ENCODE results near the gene MROH8. TPM values are rescaled to one million over a fixed set of nuclear protein-coding genes. Genes with fewer than 3 reads are reported as not detected.

The MROH8 gene
- total and polyA plus RNA-seq, 2 experiments from 2014 or later, result 3.7 to 3.9 TPM

DNA sequence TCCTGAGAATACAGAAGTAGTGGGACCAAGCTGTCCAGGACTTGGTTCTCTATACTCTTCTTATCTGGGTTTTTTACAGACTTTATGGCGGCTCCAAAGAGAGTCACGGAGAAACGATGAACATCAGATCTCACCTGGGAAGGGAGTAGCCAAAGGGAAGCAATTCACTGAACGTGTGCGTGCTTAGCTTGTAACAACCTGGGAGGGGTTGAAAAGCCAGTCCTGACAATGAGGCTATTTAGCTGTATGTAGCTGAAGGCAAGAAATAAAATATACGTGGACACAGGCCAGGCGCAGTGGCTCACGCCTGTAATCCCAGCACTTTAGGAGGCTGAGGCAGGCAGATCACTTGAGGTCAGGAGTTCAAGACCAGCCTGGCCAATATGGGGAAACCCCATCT is 65.3 kb downstream of the MROH8 start:
- WGBS (ENCODE audit: low lambda C conversion rate, missing lambda C conversion rate), result 95% methylated on average over 8 of the region's 8 CpGs
- Histone ChIP-seq H3K4me1 (ENCODE audit: insufficient read depth) (no peaks in the 10 kb centered on the region), H3K27me3 (no peaks in the 10 kb centered on the region), H3K36me3 (replicated peaks; ENCODE audit: insufficient read depth, low read depth) (no peaks in the 10 kb centered on the region), H3K9me2 (replicated peaks; ENCODE audit: insufficient read depth) (no peaks in the 10 kb centered on the region), H3K9me3 (ENCODE audit: low read depth) (no peaks in the 10 kb centered on the region), H3K79me2 (no peaks in the 10 kb centered on the region), H4K20me1 (ENCODE audit: insufficient read depth, poor library complexity, severe bottlenecking) (no peaks in the 10 kb centered on the region), H3K4me3 (no peak overlapping the region), H3K27ac (no peak overlapping the region), H3K4me2 (no peak overlapping the region), H2AFZ (no peak overlapping the region)
- TF ChIP-seq, protein P1, sequence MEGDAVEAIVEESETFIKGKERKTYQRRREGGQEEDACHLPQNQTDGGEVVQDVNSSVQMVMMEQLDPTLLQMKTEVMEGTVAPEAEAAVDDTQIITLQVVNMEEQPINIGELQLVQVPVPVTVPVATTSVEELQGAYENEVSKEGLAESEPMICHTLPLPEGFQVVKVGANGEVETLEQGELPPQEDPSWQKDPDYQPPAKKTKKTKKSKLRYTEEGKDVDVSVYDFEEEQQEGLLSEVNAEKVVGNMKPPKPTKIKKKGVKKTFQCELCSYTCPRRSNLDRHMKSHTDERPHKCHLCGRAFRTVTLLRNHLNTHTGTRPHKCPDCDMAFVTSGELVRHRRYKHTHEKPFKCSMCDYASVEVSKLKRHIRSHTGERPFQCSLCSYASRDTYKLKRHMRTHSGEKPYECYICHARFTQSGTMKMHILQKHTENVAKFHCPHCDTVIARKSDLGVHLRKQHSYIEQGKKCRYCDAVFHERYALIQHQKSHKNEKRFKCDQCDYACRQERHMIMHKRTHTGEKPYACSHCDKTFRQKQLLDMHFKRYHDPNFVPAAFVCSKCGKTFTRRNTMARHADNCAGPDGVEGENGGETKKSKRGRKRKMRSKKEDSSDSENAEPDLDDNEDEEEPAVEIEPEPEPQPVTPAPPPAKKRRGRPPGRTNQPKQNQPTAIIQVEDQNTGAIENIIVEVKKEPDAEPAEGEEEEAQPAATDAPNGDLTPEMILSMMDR (IDR thresholded peaks at IDR 0.05; ENCODE audit: poor library complexity), result no peak
- no peak for TF ChIP-seq EZH2 (IDR thresholded peaks at IDR 0.05; ENCODE audit: borderline replicate concordance)
- TF ChIP-seq EZH2phosphoT487 (IDR thresholded peaks at IDR 0.05; ENCODE audit: low read depth, severe bottlenecking, unreplicated experiment), result no peak
- no peak for DNase-seq (ENCODE audit: low spot score)

DNA sequence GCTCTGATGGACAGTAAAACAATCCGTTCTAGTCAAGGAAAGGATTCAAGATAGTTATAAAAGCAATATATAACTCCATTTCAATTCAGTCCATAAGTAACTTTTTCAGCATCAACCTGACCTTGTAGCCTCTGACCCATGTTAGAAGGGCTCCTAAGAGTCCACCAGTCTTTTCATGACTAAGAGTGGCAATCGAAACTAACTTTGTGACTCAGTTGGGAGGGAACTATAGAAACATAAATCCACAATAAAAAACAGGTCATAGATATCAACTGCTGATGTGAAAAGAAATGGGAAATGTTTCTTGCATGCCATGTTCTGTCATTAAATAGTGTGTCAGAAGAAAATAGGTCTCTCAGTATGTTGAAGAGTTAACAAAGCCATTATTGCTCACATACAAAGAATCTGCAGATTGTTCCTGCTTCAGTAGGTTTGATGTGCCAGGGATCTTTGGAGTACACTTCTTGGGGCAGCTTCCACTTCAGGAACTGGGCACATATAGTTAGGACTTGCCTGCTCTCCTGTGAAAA is 67.4 kb downstream of the MROH8 start:
- Histone ChIP-seq H2AFZ (no peak overlapping the region), H3K4me2 (no peak overlapping the region), H3K27me3 (no peaks in the 10 kb centered on the region), H3K79me2 (no peaks in the 10 kb centered on the region), H3K36me3 (replicated peaks; ENCODE audit: insufficient read depth, low read depth) (no peaks in the 10 kb centered on the region), H3K9me3 (ENCODE audit: low read depth) (no peaks in the 10 kb centered on the region), H3K9me2 (replicated peaks; ENCODE audit: insufficient read depth) (no peaks in the 10 kb centered on the region), H3K27ac (no peak overlapping the region), H3K4me1 (ENCODE audit: insufficient read depth) (no peaks in the 10 kb centered on the region), H3K4me3 (no peak overlapping the region), H4K20me1 (ENCODE audit: insufficient read depth, poor library complexity, severe bottlenecking) (no peaks in the 10 kb centered on the region)
- TF ChIP-seq EZH2 (IDR thresholded peaks at IDR 0.05; ENCODE audit: borderline replicate concordance) (no peak), EZH2phosphoT487 (IDR thresholded peaks at IDR 0.05; ENCODE audit: low read depth, severe bottlenecking, unreplicated experiment) (no peak)
- TF ChIP-seq, protein P1 (IDR thresholded peaks at IDR 0.05; ENCODE audit: poor library complexity), result no peak
- no peak for DNase-seq (ENCODE audit: low spot score)
- WGBS (ENCODE audit: low lambda C conversion rate, missing lambda C conversion rate), result 81% methylated on average over 2 of the region's 2 CpGs

DNA sequence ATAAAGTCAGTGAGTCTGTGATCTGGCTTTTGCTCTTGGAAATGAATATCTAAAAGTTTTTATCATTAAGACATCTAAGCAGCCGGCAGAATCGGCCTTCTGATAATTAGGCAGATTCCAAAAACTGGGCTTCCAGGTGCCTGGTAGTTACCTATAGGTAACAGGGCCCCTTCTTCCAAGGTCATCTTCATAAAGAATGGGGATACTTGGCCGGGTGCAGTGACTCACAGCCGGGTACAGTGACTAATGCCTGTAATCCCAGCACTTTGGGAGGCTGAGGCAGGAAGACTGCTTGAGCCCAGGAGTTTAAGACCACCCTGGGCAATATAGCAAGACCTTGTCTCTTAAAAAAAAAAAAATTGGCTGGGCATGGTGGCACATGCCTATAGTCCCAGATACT is 70.7 kb downstream of the MROH8 start:
- H3K27me3 ChIP-seq, result no peaks in the 10 kb centered on the region
- H4K20me1 ChIP-seq (ENCODE audit: insufficient read depth, poor library complexity, severe bottlenecking), result no peaks in the 10 kb centered on the region
- H3K9me3 ChIP-seq (ENCODE audit: low read depth), result no peaks in the 10 kb centered on the region
- H3K79me2 ChIP-seq, result no peaks in the 10 kb centered on the region
- no peak for DNase-seq (ENCODE audit: low spot score)
- no peaks in the 10 kb centered on the region for H3K36me3 ChIP-seq (replicated peaks; ENCODE audit: insufficient read depth, low read depth)
- WGBS (ENCODE audit: low lambda C conversion rate, missing lambda C conversion rate), result 83% methylated on average over 4 of the region's 4 CpGs
- no peak overlapping the region for H3K4me3 ChIP-seq
- no peaks in the 10 kb centered on the region for H3K4me1 ChIP-seq (ENCODE audit: insufficient read depth)
- no peak for TF ChIP-seq EZH2 (IDR thresholded peaks at IDR 0.05; ENCODE audit: borderline replicate concordance)
- TF ChIP-seq, protein P1 (IDR thresholded peaks at IDR 0.05; ENCODE audit: poor library complexity), result no peak
- TF ChIP-seq EZH2phosphoT487 (IDR thresholded peaks at IDR 0.05; ENCODE audit: low read depth, severe bottlenecking, unreplicated experiment), result no peak
- H3K9me2 ChIP-seq (replicated peaks; ENCODE audit: insufficient read depth), result no peaks in the 10 kb centered on the region
- H3K27ac ChIP-seq, result no peak overlapping the region
- H2AFZ ChIP-seq, result no peak overlapping the region
- H3K4me2 ChIP-seq, result no peak overlapping the region

DNA sequence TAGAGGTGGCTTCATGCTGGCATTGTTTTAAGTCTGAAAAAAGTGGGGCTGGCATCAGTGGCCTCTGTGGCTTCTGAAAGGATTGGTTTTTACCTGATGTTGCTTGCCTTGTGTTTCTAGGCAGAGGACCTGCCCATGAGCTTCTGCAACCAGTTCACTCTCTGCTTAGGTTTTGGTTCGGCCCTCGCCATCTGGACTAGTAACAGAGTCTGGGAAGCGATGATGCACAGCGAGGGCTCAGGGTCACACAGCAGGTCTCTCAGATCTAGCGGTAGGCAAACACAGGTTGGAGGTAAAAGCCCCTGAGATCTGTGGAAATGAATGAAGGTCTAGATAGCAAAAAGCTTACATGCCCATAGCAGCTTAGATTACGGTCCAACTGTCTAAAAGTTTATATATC is 76.8 kb downstream of the MROH8 start:
- TF ChIP-seq EZH2 (IDR thresholded peaks at IDR 0.05; ENCODE audit: borderline replicate concordance), result no peak
- DNase-seq (ENCODE audit: low spot score), result no peak
- Histone ChIP-seq H3K79me2 (no peaks in the 10 kb centered on the region), H4K20me1 (ENCODE audit: insufficient read depth, poor library complexity, severe bottlenecking) (no peaks in the 10 kb centered on the region), H2AFZ (no peak overlapping the region), H3K4me3 (no peak overlapping the region), H3K36me3 (replicated peaks; ENCODE audit: insufficient read depth, low read depth) (no peaks in the 10 kb centered on the region), H3K27ac (no peak overlapping the region), H3K9me3 (ENCODE audit: low read depth) (no peaks in the 10 kb centered on the region), H3K27me3 (no peaks in the 10 kb centered on the region), H3K4me2 (no peak overlapping the region), H3K4me1 (ENCODE audit: insufficient read depth) (no peaks in the 10 kb centered on the region), H3K9me2 (replicated peaks; ENCODE audit: insufficient read depth) (no peaks in the 10 kb centered on the region)
- 89% methylated on average over 6 of the region's 6 CpGs for WGBS (ENCODE audit: low lambda C conversion rate, missing lambda C conversion rate)
